PFSK-1 (cell line): Measurements from ENCODE around the gene TRPC4.

Source experiments
- FOXP2 ChIP-seq: optimal IDR thresholded peaks from 2 replicates; pipeline ENCODE3; 2011; ENCODE audit warnings: borderline replicate concordance, control low read depth, inconsistent platforms; ENCODE audit not compliant: insufficient read depth; ENCODE audit errors: extremely low read length, extremely low read depth
- POLR2AphosphoS5 ChIP-seq: IDR thresholded peaks from 2 replicates; pipeline ENCODE4 v1.6.1; 2012; ENCODE audit warnings: low read depth, mild to moderate bottlenecking, control low read depth, low read length, moderate library complexity
- SIN3A ChIP-seq: IDR thresholded peaks from 2 replicates; pipeline ENCODE4 v1.6.1; 2012; ENCODE audit warnings: mild to moderate bottlenecking, low read length, moderate library complexity, borderline replicate concordance; ENCODE audit not compliant: insufficient read depth
- TAF1 ChIP-seq: IDR thresholded peaks from 2 replicates; pipeline ENCODE4 v1.6.1; 2012; ENCODE audit warnings: low read length, control low read depth, borderline replicate concordance; ENCODE audit not compliant: insufficient read depth
- TF ChIP-seq, protein P1 (sequence below), 2 experiments: IDR thresholded peaks; 2 replicates each; pipeline versions ENCODE4 v1.6.1 to v1.8.0; 2011 to 2012; ENCODE audit warnings: low read depth in 2 of 2, low read length in 2 of 2, control low read depth in 1 of 2, inconsistent platforms in 1 of 2, mild to moderate bottlenecking in 1 of 2, moderate library complexity in 1 of 2; ENCODE audit not compliant: insufficient read depth in 1 of 2

The TRPC4 gene

DNA sequence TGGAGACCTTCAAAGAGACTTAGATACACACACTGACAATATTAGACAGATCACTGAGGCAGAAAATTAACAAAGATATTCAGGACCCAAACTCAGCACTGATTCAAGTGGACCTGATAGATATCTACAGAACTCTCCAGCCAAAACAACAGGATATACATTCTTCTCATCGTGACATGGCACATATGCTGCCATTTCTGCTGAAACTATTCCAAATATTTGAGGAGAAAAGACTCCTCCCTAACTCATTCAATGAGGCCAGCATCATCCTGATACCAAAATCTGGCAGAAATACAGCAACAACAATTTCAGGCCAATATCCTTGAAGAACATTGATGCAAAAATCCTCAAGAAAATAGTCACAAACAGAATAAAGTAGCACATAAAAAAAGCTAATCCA, 53.3 kb downstream of the TRPC4 start:
- TF ChIP-seq, protein P1, sequence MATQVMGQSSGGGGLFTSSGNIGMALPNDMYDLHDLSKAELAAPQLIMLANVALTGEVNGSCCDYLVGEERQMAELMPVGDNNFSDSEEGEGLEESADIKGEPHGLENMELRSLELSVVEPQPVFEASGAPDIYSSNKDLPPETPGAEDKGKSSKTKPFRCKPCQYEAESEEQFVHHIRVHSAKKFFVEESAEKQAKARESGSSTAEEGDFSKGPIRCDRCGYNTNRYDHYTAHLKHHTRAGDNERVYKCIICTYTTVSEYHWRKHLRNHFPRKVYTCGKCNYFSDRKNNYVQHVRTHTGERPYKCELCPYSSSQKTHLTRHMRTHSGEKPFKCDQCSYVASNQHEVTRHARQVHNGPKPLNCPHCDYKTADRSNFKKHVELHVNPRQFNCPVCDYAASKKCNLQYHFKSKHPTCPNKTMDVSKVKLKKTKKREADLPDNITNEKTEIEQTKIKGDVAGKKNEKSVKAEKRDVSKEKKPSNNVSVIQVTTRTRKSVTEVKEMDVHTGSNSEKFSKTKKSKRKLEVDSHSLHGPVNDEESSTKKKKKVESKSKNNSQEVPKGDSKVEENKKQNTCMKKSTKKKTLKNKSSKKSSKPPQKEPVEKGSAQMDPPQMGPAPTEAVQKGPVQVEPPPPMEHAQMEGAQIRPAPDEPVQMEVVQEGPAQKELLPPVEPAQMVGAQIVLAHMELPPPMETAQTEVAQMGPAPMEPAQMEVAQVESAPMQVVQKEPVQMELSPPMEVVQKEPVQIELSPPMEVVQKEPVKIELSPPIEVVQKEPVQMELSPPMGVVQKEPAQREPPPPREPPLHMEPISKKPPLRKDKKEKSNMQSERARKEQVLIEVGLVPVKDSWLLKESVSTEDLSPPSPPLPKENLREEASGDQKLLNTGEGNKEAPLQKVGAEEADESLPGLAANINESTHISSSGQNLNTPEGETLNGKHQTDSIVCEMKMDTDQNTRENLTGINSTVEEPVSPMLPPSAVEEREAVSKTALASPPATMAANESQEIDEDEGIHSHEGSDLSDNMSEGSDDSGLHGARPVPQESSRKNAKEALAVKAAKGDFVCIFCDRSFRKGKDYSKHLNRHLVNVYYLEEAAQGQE (IDR thresholded peaks at IDR 0.05; ENCODE audit: insufficient read depth in 1 of 2, low read depth in 2 of 2, low read length in 2 of 2): no peak

DNA sequence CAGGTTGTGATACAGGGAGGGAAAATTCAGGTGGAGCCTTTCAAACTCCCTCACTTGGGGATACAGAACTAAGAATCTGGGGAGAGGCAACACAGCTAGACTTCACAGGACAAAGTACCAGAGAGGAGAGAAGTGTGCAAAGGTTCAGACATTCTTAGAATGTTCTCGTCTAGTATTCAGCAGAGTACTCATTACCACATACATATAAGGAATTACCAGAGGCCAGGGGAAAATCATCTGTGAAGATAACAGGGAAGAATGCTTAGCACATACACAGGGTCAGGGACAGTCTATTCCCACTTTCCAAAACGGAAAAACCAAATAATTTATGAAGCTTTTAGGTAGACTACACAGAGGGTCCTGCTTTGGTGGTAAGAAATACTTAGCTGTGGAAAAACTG, 58.1 kb downstream of the TRPC4 start:
- TF ChIP-seq SIN3A: no peak
- no peak for TF ChIP-seq FOXP2
- no peak for TF ChIP-seq POLR2AphosphoS5
- no peak for TF ChIP-seq TAF1
- TF ChIP-seq, protein P1 (IDR thresholded peaks at IDR 0.05; ENCODE audit: insufficient read depth in 1 of 2, low read depth in 2 of 2, low read length in 2 of 2): no peak

DNA sequence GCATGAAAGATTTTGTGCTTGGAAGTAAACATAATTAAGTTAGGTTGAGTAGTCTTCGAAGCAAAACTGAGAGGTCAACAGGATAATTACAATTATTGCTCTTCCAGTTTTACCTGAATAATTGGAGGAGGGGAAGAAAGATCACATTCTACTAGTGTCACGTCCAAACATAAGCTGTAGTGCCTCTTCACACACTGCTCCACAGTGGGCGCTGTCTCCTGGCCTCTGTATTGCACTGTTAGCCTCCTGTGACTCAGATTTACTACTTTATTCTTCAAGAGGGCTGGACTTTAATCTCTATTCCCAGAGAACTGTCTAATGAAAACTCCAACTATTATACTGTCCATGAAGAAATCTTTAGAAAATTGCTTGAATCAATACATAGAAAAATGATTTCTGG, 62.9 kb downstream of the TRPC4 start:
- TF ChIP-seq SIN3A (no peak), FOXP2 (no peak), TAF1 (no peak), POLR2AphosphoS5 (no peak)
- TF ChIP-seq, protein P1 (IDR thresholded peaks at IDR 0.05; ENCODE audit: insufficient read depth in 1 of 2, low read depth in 2 of 2, low read length in 2 of 2): no peak

DNA sequence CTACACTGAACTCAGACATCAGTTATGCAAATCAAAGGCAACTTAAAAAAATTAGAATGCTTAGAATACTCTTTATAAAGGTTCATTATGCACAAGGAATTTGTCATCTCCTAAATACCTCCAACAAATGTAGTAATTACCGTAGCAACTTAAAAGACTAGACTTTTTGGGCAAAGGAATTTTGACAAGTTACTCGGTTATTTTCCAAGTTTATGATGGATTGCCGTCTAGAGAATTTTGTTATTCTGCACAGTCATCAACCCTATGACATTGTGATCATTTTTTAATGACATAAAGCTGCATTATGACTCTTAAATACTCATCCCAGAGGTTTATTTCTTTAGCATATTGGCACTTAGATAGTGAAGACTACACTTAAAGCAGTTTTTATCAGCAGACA, 71.9 kb downstream of the TRPC4 start:
- TF ChIP-seq, protein P1 (IDR thresholded peaks at IDR 0.05; ENCODE audit: insufficient read depth in 1 of 2, low read depth in 2 of 2, low read length in 2 of 2): no peak
- no peak for TF ChIP-seq FOXP2
- TF ChIP-seq SIN3A: no peak
- no peak for TF ChIP-seq TAF1

DNA sequence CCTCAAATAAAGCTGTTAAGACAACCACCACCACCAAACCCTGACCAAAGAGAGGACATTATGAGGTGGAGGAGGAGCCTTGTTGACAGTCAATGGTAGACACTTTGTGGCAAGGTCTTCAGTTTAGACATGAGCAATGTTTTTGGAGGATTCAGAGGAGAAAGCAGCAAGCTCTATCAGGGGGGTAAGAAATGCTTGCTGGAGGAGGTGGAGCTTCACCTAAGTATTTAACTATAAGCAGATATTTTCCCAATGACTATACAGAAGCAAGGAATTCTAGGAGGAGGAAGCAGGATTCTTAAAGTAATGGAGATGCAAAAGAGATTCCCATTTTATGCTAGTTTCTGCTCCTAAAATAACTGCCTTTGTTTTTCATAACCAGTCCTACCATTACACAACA, 74.2 kb downstream of the TRPC4 start:
- TF ChIP-seq POLR2AphosphoS5 (no peak), FOXP2 (no peak), TAF1 (no peak), SIN3A (no peak)
- TF ChIP-seq, protein P1 (IDR thresholded peaks at IDR 0.05; ENCODE audit: insufficient read depth in 1 of 2, low read depth in 2 of 2, low read length in 2 of 2): no peak
